GM21447 (cell line): ENCODE results near the gene DAPK2.

ENCODE experiments used
- ATAC-seq: cut with Tn5 transposase; IDR thresholded peaks from one replicate; pipeline ENCODE4 v1.9.1; 2021; ENCODE audit not compliant: unreplicated experiment

Gene DAPK2

DNA sequence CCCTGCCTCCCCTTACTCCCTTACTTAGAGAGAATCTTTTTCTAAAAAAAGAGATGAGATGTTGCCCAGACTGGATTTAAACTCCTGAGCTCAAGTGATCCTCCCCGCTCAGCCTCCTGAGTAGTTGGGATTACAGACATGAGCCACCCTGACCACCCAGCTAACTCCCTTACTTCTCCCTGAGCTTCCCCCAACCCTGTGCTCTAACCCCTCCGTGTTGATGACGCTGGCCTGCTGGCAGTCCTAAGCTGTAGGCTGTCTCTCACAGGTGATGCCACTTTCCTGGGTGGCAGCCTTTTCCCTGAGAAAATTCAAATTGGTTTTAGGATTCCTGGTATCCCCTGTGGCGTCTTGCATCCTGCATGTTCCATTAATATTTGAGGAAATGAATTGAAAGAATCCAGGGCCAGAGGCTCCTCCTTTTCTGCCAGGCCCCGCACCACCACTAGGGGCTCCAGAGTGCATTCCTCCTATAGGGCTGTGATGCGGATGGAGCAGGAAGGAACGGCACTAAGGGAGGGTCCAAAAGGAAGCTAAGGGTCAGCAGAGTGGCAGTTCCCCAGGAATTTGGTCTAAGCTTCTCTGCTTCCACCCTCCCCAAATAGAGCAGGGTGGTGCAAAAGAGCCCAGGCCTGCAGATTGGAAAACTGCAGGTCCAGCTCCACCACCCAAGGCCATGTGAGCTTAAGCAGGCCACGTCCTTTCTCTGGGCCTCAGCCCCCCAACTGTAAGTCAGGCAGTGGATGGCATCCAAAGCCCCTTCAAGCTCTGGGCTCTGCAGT lies 101.1 kb downstream of the DAPK2 start:
- ATAC-seq: no peak

DNA sequence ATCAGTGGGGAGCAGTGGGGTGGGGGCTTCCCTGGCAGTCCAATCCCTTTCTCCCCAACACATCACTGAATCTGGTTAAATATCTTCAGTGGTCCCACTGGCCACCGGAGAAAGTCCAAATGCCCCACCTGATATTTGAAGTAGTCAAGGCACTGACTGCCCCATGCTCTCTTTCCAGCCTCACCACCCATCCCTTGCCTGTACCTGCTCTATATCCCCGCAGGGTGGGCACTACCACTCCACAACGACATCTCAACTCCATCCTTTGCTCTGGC lies 101.7 kb downstream of the DAPK2 start:
- no peak for ATAC-seq

DNA sequence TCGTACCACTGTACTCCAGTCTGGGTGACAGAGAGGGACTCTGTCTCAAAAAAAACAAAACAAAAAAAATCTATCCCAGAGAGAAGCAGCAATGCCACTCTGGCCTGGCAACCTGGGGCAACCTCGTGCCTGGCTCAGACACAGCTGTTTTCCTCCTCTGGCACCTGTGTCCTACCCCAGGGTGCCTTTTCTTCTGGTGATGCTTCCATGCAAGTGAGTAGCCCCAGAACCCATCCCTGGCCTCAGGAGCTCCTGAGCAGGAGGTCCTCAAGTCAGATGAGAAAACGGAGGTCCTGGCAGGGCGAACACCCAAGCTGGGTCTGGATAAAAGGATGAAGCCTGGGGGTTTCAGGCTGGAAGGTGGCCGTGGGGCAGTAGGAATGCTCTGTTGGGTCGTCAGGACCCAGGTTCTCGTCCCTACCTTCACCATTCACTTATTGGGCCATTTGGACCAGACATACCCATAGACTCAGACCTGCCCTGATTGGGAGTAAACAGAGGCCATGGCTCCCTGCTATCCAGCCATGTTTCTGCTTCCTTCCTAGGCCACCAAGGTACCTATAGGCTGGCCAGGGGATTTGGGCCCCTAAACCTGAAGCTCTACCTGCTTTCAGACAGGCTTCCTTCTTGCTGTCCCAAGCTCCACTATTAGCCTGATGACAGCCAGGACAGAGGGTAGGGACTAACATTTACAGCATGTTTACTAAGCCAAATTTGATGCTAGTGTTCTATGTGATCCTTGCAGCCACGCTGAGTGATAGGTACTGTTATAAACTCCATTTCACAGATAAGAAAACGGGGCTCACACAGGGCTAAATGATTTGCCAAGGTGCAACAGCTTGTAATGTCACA lies 102.2 kb downstream of the DAPK2 start:
- ATAC-seq: no peak

DNA sequence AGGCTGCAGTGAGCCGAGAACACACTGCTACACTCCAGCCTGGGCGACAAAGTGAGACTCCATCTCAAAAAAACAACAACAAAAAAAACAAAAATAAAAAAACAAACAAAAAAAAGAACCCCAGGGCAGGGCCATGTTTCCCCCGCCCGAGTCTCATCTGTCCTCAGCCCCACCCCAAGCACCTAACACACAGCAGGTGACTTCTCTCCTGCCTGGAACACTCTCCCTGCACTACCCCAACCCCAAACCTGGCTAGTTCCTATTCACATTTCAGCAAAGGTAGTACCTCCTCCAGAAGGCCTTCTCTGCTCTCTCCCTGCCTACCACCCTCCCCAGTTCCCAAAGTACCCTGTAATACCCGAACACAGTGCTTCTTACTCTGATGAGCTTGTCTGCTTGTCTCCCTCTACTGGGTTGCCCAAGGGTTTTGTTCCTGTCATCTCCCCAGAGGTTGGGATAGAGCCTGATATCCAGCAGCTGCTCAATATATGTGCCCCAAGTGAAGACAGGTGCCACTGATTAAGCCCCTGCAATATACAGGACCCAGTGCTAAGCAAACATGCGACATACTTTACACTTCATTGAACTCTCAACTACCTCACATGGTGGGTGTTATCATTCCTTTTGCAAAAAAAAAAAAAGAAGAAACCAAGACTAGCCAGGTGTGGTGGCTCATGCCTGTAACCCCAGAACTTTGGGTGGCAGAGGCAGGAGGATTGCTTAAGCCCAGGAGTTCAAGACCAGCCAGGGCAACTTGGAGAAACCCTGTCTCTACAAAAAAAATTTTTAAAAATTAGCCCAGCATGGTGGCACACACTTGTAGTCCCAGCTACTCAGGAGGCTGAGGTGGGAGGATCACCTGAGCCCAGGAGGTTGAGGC lies 103.6 kb downstream of the DAPK2 start:
- no peak for ATAC-seq

DNA sequence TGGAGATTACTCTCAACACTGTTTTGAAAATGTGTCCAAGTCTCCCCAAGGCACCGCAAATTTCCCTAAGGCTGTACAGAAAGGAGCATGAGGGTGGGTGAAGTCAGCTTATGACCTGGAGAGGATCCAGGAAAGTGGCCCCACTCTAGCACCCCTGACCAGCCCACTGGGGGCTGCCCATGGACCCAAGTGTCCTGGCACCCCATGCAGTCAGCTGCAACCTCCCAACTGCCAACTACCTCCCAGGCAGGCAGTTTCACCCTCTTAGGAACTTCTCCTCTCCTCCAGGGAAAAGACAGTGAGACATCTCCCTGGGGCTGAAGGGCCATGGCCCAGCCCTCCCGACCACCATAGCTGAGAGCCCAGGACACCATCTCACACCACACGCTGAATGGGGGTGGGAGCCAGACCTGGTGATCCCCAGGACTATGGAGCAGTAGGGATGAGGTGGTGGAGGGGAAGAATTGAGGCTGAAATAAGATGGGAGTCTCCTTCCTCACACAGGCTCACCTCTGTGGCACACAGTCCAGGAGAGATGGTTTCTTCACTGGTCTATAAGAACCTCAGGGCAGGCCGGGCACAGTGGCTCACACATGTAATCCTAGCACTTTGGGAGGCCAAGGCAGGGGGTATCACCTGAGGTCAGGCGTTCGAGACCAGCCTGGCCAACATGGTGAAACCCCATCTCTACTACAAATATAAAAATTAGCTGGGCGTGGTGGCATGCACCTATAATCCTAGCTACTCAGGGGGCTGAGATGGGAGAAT lies 104.4 kb downstream of the DAPK2 start:
- no peak for ATAC-seq

DNA sequence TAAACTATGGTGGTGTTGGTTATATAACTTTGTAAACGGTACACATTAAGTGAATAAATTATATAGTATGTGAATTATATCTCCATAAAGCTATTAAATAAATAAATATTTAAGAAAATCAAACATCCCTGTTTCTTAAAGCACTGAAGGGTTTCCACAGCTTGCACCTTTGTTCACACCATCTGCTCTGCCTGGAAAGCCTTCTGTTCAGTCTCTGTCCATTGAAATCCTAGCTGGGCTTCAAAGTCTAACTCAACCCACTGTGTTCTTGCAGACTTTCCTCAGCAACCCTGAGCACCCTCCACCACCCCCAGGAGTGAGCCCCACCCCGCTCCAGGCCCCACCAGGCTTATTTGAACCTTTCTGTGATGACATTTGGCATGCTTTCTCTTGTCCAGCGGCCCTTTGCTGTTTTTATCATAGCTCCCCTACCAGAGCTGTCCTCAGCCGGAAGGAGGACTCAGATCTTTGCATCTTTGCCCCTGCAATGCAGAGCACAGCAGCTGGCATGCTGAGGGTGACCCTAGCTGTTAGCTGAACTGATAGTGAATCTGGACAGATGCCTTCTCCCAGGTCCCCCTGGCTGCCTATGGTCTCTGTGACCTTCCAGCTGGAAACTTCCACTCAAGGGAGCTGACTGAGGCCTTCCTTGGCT lies 105.2 kb downstream of the DAPK2 start:
- no peak for ATAC-seq

DNA sequence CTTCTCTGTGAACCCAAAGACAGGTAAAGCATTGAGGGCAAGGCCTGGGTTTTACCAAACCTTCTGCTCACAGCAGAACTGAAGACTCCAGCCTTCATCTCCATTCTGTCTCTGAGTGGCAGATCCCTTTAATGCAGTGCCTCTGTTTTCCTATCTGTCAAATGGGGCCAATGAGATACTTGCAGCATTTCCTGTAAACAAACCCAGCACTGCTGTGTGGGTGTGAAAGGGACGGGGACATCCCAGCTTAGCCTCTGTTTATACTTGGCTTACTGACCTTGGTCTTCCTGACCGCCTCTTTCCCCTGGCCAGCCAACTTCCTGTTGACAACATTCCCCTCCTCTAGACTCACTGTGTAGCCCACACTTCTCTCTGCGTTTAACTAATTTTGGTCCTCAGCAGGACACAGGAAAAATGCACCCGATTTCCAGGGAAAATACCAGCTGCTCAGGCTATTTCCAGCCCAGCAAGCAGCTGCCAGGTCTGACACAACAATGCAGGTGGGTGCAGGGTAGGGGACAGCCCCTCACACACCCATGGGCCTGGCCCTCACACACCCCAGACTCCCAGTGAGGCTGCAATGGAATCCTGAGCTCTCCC lies 106.7 kb downstream of the DAPK2 start:
- ATAC-seq: no peak

DNA sequence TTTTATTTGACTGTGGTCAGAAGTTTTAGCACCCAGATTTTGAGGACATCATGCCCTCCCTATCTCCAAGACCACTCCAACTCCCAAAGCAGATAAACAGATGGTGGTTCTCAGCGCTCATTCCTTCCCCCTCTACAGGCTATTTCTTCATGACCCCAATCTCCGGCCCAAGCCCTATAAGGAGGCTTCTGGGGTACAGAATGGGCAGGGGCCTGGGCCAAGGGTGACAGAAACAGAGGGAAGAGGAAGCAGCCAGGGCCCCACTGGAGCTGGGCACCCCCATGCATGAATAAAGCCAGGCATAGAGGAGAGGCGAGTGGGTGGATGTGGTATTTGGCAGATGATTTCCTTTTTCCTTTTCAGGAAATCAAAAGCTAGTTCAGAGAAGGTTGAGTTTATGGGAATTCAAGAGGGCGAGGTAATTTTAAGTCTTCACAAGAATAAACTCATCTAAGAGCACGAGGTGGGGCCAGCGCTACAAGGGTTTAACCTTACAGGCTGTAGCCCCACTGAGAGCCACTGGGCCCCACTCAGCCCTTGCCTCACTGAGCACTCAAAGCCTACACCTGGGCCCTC lies 107.7 kb downstream of the DAPK2 start:
- ATAC-seq: no peak

DNA sequence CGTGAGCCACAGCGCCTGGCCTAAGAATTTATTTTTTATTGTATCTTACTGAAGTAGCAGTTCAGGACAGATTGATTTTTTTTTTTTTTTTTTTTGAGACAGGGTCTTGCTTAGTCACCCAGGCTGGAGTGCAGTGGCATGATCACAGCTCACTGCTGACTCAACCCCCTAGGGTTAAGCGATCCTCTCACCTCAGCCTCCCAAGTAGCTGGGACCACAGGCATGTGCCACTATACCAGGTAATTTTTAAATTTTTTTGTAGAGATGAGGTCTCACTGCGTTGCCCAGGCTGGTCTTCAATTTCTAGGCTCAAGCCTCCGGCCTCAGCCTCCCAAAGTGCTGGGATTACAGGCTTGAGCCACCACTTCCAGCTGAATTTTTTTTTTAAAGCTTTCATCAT lies 112.8 kb downstream of the DAPK2 start:
- no peak for ATAC-seq

DNA sequence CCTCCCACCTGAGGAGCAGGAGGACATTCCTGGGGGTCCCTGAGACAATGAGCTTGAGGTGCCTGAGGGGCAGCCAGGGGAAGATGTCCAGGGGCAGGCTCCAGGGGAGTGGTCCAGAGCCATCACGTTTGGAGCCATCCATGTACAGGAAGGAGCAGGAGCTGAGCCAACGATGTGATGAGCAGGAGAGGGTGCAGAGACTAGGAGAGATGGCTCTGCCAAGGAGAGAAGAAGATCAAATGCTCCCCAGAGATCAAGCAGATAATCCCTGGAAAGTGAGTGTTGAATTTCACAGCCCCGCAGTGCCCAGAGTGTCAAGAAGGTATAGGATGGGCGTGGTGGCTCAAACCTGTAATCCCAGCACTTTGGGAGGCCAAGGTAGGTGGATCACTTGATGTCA lies 114.7 kb downstream of the DAPK2 start:
- no peak for ATAC-seq

DNA sequence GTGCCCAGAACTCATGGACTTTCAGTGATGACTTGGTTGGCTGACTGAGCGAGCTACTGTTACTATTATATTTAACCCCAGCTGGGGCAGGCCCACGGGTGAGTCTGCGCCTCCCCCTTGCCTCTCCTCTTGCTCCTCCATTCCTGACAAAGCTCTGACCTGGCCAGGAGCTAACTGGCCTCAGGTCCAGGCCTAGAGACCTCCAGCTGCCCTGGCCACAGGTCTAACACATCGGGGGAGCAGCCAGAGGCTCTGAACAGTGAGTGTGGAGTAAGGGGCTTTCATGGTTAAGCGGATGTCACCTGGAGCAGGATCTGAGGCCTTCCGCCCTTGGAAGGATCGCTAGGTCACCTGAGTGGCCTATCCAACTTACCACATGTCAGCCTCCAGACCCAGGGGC lies 116.3 kb downstream of the DAPK2 start:
- ATAC-seq: no peak

DNA sequence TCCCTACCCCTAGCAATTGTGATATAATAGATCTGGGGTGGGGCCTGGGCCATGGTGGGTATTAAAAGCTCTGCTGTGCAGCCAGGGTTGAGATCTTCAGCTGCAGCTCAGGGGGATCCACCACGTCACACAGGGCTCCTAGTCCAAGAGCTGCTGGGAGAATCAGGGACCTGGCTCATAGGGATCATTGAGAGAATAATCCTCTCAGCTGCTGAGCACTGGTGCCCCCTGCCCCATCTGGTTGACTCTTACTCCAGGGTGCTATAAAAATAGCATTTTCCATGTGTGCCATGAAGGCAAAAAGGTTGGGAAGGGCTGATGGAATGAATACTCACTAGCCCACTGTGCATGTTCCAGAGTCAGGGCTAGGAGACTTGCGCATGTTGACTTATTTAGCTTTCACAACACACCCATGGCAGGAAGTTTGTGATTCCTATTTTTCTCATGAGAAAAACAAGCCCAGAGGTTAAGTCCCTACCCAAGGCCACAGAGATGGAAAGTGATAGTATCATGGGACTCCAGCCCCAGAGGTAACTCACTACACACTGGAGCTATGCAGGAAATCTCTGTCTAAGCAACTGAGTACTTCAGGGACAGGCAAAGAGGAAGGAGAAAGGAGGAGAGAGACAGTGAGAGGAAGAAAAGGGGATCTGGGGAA lies 118.0 kb downstream of the DAPK2 start:
- ATAC-seq: no peak

DNA sequence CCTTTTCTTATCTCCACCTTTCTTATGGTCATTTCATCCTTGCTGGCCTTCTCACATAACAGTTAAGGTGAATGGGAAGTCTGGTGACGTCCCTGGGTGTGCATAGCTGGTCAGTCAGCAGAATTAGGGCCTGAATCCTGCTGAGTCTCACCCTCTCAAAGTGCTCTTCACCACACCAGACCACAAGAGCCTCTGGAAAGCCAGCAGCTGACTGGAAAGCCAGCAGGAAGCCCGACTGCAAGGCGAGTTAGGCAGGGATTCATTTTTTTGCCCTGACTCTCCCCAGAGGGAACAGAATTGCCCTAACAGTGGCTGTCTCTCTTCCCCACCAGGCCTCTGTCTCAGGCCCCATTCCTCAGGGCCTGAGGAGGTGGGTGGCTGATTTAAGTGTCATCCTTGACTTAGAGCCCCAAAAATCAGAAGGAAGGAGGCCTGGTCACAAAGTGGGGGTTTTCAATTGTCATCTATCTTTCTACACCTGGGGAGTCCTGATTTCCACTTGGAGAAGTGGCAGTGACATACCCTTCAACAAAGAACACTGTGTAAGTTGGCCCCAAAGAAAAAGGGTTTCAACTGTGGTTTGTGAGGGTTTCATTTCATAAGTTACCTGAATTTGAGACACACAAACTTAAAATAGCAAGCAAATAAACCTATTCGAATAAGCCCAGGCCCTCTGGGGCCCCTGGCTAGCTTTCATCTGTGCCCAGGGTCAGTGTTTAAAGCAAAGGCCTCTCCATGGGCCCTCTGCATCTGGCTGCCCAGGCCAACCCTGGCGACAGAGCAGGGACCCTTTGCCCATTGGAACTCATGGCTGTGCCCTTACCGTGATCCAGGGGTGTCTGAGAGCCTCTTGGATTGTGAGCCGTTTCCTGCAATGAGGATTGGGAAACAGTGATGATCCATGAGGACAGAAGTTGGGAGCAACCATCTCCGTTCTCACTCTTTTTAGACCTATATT lies 122.0 kb downstream of the DAPK2 start:
- ATAC-seq: no peak

DNA sequence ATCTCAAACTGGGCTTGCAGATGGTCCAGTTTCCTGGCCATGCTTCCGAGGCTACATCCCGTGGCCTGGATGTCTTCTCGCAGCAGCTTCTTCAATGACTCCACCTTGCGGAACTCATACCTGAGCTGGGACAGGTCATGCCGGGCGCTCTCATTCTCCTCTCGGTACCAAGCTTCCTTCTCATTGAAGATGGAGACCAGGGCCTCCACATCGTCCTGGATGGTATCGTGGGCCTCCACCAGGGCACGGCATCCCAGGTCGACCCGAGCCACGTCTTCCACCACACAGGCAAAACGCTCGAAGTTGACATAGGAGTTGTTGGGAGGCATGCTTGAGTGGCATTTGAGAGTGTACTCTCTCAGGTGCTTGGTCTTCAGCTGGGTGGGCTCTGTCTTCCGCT lies 123.4 kb downstream of the DAPK2 start:
- ATAC-seq: no peak

DNA sequence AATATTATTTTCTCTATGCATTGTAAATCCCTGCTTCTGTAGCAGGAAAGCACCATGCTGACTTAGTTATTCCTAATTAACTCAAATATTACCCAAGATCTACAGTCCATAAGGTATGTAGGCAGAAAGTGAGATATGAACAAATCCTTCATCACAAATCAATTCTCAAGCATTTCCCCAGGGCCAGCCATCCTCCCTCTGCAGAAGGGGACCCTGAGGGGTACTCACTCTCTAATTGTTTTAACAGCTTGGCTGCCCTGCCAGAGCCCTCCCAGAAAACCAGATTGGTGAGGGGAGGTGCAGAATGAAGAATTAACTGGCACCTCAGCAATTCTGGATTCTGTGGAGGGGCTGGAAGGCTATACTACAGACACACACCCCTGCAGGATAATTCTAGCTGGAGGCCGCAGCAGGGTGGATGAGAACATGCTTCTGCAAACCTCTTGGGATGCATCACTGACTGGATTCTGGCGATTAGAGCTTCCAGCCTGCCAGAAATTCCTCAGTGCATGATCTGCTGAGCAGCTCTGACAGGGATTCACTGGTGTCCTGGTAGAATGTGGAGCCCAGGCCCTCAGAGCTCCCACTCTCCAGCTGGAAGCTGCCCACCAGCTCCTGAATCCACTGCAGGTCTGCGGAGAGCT lies 123.9 kb downstream of the DAPK2 start:
- ATAC-seq: no peak

DNA sequence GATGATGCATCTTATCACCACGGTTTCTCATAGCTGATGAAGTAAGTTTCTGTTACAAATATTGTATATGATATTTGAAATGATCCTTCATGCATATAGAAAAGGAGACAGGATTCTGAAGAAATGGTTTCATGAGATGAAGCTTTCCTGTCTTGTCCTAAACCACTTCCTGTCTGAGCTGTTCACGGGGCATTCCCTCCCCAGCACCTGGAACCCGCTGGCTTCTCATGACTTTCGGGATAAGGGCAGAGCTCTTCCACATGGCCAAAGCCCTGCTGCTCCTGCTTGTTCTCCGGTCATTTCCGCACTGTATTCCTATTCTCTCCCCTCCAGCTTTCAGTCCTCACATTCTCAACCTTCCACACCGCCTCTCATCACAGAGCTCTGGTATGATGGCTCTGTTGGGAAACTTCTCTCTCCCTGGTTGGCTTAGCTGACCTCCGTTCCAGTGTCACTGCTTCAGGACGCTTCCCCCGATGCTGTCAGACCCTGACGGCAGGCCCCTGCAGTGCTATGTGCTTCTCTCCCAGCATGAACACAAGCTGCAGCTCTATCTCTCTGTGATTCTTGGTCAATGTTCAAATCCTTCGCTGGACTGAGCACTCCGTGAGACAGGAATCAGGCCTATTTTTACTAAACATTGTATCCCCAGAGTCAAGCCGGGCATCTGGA lies 125.6 kb downstream of the DAPK2 start:
- ATAC-seq: no peak

DNA sequence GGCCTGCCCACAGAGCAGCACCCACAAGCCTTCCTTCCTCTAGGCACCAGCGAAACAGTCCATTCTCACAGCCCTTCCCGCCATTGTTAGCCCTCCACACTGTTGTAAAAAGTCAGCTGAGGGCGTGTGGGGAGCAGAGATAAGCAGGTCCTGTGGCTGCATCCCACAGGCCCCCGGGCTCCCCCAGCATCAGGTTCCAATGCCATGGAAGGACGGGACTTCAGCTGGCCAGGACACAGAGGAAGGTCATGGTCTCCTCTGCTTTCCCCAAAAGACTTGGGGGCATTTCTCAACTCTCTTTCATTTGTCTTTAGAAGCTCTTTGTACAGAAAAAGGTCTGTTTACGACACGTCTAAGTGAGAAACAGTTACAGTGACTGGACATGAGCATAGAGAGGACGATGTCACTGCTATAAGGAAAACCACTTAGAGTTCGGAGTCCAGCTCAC lies 127.4 kb downstream of the DAPK2 start:
- no peak for ATAC-seq
